Smooth muscle cell of the brain vasculature (primary cell): ENCODE data around the gene PTPN14.
"Not testable (repeated sequence)": the region's sequence is repeated elsewhere in the genome, so short reads cannot be mapped to it uniquely, and the experiment has no call there.

Source experiments
- DNase-seq: peaks from one replicate; pipeline ENCODE4 v3.0.0-alpha.2; 2012; ENCODE audit warnings: low read depth, low spot score

Gene PTPN14

DNA sequence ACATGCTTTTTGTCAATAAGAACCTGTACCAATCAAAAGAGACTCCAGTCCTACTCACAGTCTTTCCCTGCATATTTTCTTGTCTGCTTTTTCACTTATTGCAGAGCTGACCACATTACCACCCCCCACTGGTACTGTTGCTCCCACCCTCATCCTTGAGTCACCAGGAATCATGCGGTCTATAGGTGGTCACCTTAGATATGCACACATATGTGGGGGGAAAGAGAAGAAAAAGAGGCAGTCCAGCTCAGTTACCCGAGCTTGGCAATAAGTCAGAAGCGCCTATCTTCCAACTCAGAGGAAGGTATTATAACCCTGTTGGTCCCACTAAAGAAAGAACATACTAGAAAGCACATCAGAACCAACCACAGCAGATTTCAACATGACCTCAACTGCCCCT is 151.3 kb downstream of the PTPN14 start:
- no peak for DNase-seq

DNA sequence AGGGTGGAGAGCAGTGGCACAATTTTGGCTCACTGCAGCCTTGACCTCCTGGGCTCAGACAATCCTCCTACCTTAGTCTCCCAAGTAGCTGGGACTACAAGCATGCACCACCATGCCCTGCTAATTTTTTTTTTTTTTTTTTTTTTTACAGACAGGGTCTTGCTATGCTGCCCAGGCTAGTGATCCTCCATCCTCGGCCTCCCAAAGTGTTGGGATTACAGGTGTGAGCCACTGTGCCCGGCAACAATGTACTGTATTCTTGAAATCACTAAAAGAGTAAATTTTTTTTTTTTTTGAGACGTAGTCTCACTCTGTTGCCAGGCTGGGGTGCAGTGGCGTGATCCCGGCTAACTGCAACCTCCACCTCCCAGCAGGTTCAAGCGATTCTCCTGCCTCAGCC is 152.9 kb downstream of the PTPN14 start:
- DNase-seq: no peak

DNA sequence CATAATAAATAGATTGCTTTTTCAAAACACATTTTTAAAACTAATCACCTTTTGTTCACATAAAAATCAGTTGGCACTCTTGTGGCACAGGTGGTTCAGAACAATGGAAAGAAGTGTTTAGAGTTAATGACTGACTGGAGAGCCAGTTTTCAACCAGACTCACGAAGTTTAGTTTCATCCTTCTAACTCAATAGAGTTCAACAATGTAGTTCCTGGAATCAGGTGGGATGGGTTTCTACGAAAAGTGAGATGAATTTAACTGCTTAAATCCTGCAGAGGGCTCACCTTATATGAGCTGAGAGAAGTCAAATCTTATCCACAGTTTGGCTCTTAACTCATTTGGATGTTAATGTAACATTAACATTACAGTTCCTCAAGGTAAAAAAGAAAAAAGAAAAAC is 153.9 kb downstream of the PTPN14 start:
- DNase-seq: no peak

GRCh38 chr1:214396330-214396729 is 155.1 kb downstream of the PTPN14 start:
- no peak for DNase-seq

DNA sequence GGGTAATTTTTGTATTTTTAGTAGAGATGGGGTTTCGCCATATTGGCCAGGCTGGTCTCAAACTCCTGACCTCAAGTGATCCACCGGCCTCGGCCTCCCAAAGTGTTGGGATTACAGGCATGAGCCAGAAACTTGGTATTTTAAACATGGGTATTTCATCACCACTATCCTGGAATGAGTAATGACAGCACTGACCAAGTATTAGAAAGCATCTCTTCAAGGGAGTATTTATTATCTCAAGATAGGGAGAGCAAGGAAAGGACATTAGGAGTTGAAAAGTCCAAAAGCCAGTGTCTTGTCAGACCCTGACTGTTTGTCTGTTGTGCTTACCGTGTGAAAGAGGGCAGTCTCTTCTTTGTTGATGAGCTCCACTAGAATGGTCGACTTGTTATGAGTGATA is 156.8 kb downstream of the PTPN14 start:
- not testable (repeated sequence) for DNase-seq

DNA sequence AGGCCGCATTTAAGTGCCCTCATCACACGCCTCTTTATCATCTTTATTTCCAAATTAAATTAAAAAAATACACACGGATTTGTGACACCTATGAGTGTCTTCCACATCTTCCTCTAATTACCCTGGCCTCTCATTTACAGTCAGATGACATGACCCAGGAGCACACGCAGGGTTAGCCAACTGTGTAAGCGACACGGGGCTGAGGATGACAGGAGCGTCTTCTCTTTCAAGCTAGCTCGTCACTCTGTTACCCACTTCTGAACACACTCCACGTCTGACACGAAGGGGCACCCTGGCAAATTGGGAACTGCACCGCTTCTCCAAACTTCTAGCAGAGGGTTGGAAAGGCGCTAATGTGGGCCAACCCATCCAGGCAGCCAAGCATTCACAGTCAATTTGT is 158.3 kb downstream of the PTPN14 start:
- no peak for DNase-seq

DNA sequence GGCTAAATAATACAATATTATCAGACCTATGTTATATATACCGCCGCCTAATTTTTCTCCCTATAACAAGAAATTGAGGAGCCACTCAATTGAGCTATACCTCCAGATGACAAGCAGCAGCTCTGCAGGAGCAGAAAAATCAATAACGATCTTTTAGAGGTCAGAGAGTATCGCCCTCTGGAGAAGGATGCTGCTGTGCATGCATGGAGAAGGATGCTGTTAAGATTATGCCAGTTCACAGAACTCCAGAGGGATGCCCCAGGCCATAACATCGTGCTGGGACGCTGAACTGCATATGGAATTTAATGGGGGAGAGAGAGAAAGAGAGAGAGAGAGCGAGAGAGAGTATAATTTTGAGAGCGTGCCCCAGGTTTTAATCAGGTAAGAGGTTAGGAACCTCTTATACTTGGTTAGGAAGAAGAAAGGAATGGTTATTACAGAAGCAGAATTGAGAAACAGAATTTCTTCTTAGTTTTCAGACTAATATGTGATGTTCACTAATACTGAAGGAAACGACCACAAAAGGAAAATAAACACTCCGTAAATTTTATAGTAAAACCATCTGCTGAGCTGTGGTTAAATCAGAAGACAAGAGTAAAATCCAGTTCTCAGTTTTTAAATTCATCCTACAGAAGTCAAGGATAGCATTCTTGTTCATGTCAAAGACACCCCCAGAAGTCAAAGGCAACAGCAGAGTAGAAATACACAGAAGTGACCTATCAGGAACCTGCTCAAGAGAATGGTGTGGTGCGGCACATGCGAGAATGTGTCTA is 159.3 kb downstream of the PTPN14 start:
- DNase-seq: no peak

GRCh38 chr1:214389734-214390133 is 161.7 kb downstream of the PTPN14 start:
- DNase-seq: no peak

DNA sequence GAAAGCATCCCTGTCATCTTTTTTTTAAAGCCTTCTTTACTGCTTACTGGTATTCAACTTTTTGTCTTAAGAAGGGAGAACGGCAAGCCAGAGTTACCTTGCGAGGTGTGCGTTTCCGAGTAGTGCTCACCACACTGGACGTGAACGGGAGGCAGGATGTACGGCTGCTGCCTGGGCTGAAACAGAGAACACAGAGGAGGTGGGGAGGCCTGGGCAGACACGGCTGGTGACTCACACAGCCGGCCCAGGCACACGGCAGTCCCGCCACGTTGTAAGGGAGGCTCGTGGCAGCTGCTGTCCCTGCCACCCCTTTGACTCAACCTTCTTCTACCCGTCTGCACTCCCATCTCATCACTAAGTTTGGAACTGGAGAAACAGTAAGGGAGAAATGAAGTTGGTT is 164.7 kb downstream of the PTPN14 start:
- DNase-seq: no peak

DNA sequence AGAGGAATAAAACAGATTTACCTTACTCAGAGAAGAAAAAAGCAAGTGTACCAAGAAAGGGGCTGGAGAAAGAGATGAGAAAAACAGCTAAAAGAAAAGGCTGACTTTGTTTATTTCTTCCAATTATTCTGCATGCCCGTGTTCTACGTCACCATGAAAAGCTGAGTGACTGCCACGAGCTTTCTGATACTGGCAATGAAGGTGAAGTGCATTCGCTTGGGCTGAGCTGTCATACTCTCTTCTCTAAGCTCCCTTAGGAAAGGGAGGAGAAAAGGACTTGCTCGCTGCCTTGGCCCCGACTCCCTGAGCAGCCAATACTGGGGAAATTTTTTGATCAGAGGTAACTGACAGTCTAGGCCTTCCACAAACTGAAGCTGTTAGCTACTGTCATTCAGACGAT is 165.1 kb downstream of the PTPN14 start:
- DNase-seq: no peak

DNA sequence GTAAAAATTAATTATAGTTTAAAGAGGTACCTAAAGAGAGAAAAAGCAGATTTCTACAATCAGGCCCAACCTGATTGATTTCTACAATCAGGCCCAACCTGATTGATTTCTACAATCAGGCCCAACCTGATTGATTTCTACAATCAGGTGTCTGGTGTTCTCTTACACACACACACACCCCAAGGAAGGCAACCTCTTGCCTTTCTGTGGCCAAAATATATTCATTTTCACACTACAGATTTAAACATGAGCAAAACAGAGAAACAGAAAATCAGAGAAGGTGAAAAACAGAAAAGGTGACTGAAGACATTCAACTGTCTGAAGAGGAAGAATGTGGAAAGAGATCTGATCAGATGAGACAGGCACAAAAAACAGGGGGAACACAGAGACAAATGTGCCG is 166.0 kb downstream of the PTPN14 start:
- DNase-seq: no peak

GRCh38 chr1:214384373-214385079 is 166.9 kb downstream of the PTPN14 start:
- DNase-seq: no peak

DNA sequence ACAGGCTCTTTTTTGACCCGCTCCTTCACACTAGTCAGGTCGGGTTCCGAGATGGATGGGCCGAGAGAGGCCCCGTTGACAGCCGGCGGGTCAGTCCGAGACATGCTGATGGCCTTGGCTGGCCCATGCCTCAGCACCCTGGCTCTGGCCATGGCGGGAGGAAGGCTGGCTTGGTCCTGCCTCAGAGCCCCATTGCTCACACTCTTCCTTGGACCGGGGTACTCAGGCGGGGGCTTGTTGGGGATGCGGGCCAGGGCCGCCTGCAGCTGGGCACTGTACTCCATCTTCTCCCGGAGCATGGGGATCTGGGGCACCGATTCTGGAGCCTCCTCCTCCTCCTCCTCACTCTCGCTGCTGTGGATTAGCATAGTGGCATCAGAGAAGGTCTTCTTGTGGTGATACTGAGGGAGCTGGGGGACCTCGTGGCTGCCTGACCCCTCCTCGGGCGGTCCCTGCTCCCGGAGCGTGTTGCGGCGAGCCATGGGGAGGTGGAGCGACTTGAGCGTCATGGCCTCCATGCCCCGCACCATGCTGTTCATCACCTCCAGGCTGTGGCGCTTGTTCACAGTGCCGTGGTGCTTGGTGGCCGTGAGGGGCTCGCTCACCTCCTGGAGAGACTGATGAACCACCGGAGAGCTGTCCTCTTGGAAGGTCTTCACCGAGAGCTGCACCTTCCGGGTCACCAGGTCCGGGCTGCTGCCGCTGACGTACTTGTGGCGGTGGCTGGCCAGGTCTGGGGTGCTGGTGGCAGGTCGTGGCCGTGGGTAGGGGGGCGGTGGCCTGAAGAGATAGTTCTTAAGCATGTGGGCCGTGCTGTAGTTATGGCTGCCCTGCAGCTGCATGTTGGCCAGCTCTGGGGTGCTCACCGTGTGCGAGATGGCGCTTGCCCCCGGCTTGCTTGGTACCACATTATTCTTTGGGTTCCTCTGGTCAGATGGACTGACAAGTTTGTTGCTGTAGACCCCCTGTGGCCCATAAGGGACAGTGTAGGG is 167.7 kb downstream of the PTPN14 start:
- DNase-seq: no peak

DNA sequence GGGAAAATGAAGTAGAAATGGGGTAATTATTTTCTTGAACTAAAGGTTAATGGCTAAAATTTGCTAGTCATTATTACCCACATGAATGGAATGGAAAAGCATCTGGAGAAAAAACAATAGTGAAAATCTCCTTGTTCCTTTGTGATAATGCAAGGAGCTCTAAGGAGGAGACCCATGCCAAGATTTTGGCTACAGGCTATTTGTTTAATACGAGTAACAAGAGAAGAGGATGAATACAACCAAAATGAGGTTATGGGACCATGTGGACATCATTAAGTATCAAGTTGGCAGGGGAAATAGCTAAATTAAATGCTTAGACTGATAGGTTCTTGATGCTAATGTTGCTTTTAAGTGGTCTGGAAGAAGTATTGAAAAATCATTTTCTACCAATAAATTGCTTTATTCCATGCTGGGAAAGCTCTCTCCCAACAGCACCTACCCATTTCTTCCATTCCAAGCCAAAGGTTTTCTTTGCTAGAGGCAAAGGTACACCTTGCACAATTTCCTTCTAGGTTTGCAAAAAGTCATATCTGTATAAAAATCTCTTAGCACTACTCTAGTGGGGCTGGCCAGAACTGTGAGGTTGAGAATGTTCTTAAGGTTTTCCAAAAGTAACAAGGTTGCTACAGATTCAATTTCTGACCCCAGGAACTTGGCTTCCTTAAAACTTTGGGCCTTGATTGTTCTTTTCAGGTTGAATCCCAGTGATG is 170.3 kb downstream of the PTPN14 start:
- no peak for DNase-seq

DNA sequence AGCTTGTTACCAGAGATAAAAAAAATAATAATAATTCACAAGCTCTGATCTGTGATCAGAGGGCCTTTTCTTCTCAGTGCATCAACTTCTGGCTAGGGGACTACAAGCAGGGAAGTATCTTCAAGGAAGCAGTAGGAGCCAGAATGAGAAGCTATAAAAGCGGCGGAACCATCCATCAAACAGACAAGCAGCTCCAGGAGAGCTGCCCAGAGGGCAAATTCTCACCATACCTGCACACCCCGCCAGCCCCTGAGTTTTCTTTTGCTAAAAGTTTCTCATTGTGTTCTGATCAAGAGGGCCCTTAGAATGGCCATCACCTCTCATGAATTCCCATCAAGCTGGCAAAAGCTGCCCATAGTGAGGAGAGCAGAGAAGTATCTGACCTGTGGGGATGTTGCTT is 171.0 kb downstream of the PTPN14 start:
- DNase-seq: no peak

GRCh38 chr1:214379236-214379970 is 172.0 kb downstream of the PTPN14 start:
- DNase-seq: no peak

DNA sequence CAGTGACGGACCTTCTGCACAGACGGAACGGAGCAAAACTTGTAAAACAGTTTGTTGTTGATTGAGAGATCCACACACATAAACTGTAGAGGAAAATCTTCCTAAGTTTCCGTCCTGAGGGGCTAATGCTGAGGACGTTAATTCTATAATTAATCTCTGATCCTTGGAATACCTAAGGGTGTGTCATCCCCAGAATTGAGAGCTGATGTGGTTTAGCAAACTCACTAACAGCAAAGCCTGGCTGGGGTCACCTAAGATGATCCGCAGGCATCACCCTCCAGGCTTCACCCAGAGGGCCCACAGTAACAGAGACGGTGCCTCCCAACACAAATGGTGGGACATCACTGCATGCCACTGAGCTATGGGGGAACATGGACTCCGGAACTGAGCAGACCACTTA is 172.9 kb downstream of the PTPN14 start:
- no peak for DNase-seq

- DNase-seq: no peak
Measured at GRCh38 chr1:214377886-214378285, 173.5 kb downstream of the PTPN14 start.

DNA sequence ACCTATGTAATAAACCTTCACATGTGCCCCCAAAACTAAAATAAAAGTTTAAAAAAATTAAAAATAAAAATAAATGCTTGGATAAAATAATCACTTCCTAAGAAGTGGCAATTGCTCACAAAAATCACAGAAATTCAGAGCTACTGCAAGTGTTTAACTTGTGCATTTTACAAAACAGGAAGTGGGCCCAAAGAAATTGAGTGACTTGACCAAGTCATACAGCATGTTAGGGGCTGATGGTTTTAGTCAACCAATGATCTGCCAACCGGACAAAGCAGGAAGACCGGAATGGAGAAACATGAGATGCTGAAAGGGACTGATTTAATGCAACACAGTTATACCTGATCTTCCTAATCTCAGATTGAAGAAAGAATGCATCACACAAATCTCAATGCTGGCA is 173.9 kb downstream of the PTPN14 start:
- DNase-seq: no peak

- no peak for DNase-seq
Measured at GRCh38 chr1:214372092-214372491, 179.3 kb downstream of the PTPN14 start.

GRCh38 chr1:214370615-214371014 is 180.8 kb downstream of the PTPN14 start:
- no peak for DNase-seq
